ENCODE data around the gene ZBBX.
A peak's percentile ranks its signal among the peaks of the same experiment; 100 is the strongest.

Gene ZBBX

GRCh38 chr3:167198949-167199600 is 181.0 kb downstream of the ZBBX start:
- peaks cover 0 to 14% (median 6%) of the 10 kb centered on the region in 10 experiments; a peak in 17 of 20 replicates for H3K4me1 ChIP-seq
- H3K4me2 ChIP-seq = peak overlapping the region in 8 of 11 experiments; percentile 8 to 51 (median 26); a peak in 12 of 22 replicates
- TF ChIP-seq Cebpa-rat (IDR thresholded peaks at IDR 0.05) = no peak

More at GRCh38 chr3:167198949-167199600, 181.0 kb downstream of the ZBBX start:
- no peaks in the 10 kb centered on the region for H3K9me3 ChIP-seq (replicated peaks in 1 of 11)
- no peak overlapping the region for H3K4me3 ChIP-seq
- no peak overlapping the region for H3K27ac ChIP-seq
- no peak overlapping the region for H3K9ac ChIP-seq
- no peaks in the 10 kb centered on the region for H3K27me3 ChIP-seq
- no peaks in the 10 kb centered on the region for H3K36me3 ChIP-seq
- no peaks in the 10 kb centered on the region for H4K20me1 ChIP-seq

All from BLaER1 treated with 17β-estradiol and CSF1 and Interleukin-3, amounts not matched to agents 10 nM and 100 nM (cell line).